ENCODE measurements around the gene EPB41. TPM values are rescaled to one million over a fixed set of nuclear protein-coding genes. Genes with fewer than 3 reads are reported as not detected.

EPB41 gene
- total and polyA plus RNA-seq, 2 of the 8 experiments (the other 6 are each of a cell fraction or from before 2014, with no cell fraction given), result 36.7 to 109 TPM

DNA sequence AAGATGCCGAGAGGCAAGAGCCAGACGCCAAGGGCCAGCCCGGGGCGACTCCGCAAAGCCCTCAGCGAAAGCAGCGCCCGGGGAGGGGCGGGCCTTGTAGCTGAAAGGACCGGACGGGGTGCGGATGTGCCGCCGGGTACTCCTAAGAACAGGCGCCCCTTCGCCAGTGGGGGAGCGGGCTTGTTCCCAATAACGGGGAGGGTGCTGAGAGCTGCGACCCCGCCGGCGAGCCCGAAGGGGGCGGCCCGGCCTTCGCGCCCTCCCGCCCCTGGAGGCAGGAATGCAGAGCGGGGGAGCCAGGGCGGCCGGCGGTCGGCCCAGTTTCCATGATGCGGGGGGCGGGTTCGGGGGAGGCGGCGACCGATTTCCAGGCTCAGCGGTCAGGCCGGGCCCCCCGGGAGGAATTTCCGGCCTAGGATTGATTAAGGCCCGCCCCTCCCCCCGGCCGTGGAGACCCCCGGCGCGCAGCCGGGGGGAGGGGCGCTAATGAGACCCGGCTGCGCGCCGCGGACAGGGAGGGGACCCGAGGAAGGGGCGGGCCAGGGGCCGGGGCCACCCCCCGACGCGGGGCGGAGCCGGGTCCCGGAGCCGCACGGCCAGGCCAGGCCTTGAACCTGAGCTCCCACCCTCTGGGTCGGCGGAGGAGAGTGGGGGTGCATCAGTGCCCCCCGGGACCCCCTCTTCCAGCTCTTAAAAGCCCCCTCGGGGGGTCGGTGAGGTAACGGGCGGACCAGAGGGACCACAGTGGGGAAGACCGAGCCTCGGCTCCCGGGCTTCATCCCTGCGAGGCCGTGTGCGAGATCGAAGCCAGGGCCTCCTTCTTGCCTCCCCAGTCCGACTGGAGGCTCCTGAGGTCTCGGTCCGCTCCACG, 210.2 kb downstream of the EPB41 start (continued):
- TF ChIP-seq CREB1 (IDR thresholded peaks at IDR 0.05), result peak; percentile 63; the same call in 1 of the 2 replicates
- TF ChIP-seq CTBP2 (IDR thresholded peaks at IDR 0.05; ENCODE audit: borderline replicate concordance, insufficient read depth, insufficient read length, low read length), result no peak
- TF ChIP-seq EGR1 (IDR thresholded peaks at IDR 0.05; ENCODE audit: borderline replicate concordance, low read depth, low read length), result no peak
- peak in 1 of 2 experiments; percentile 18; a peak in 1 of 4 replicates for TF ChIP-seq SIN3A (conservative IDR thresholded peaks at IDR 0.05 in 1 of 2, IDR thresholded peaks at IDR 0.05 in 1 of 2; ENCODE audit: low read depth in 1 of 2, low read length in 2 of 2)
